Measurements from ENCODE around the gene LYZL6. TPM values are rescaled to one million over a fixed set of nuclear protein-coding genes. Genes with fewer than 3 reads are reported as not detected.

Gene LYZL6
- total RNA-seq = not detected
- not detected for polyA plus RNA-seq (2013, experiment 1 of 2)
- polyA plus RNA-seq (2013, experiment 2 of 2) = not detected
- total RNA-seq = 0 to 0.05 (median 0) reads per million in 172 experiments

- no peaks in the 10 kb centered on the region for H3K27me3 ChIP-seq (ENCODE audit: control insufficient read depth in 1 of 2, insufficient read depth in 2 of 2, low read length in 2 of 2)
- no peaks in the 10 kb centered on the region for H3K36me3 ChIP-seq (ENCODE audit: insufficient read depth, low read length)
- no peak within 1 kb of the TSS for H3K4me3 ChIP-seq (ENCODE audit: low read length)
- no peak within 1 kb of the TSS for H3K27ac ChIP-seq (ENCODE audit: low read depth in 1 of 2, low read length in 2 of 2)
- H3K4me1 ChIP-seq (ENCODE audit: insufficient read depth, low read length) = peaks cover 6% of the 10 kb centered on the region
- no peaks in the 10 kb centered on the region for H3K9me3 ChIP-seq (ENCODE audit: control insufficient read depth in 1 of 2, insufficient read depth in 1 of 2, low read length in 2 of 2)
- POLR2A ChIA-PET = no interaction called here
- CTCF ChIA-PET = no interaction called here
- H3K9me3 Mint-ChIP-seq = no peaks in the 10 kb centered on the region
- no peaks in the 10 kb centered on the region for H3K36me3 Mint-ChIP-seq (ENCODE audit: low read depth)
- intact Hi-C loops (cut with DNase I, micrococcal nuclease) = loop anchor here in 1 of 2 experiments (5.0 to 10.0 kb wide), 2 partner anchors 96 to 541 kb away; partner anchors contain the start of gene ZNHIT3
- no peak within 1 kb of the TSS for H3K4me3 Mint-ChIP-seq
- H3K27ac Mint-ChIP-seq = no peak within 1 kb of the TSS
- ATAC-seq (ENCODE audit: poor library complexity) = no peak
- TF ChIP-seq CTCF (IDR thresholded peaks at IDR 0.05) = no peak
- H3K4me1 Mint-ChIP-seq (ENCODE audit: low read depth) = no peaks in the 10 kb centered on the region
- DNase-seq = no peak
- no peaks in the 10 kb centered on the region for H3K27me3 Mint-ChIP-seq
Observed at GRCh38 chr17:35943537-35943936, at the start of gene LYZL6. LYZL6 (minus strand) TSS chr17:35943713; CDS start chr17:35939356, 4,357 bp downstream.

- Histone ChIP-seq H3K4me1 (ENCODE audit: insufficient read depth, low read length) (no peaks in the 10 kb centered on the region), H3K9me3 (ENCODE audit: control insufficient read depth in 1 of 2, insufficient read depth in 1 of 2, low read length in 2 of 2) (peaks cover 5% of the 10 kb centered on the region in 2 experiments), H3K27ac (ENCODE audit: low read depth in 1 of 2, low read length in 2 of 2) (no peak overlapping the region), H3K4me3 (ENCODE audit: low read length) (no peak overlapping the region), H3K36me3 (ENCODE audit: insufficient read depth, low read length) (no peaks in the 10 kb centered on the region), H3K27me3 (ENCODE audit: control insufficient read depth in 1 of 2, insufficient read depth in 2 of 2, low read length in 2 of 2) (peaks cover 0 to 5% of the 10 kb centered on the region in 2 experiments)
- CTCF ChIA-PET = no interaction called here
- H3K4me3 Mint-ChIP-seq = no peak overlapping the region
- TF ChIP-seq CTCF (IDR thresholded peaks at IDR 0.05) = no peak
- H3K27me3 Mint-ChIP-seq = peaks cover 11% of the 10 kb centered on the region
- H3K4me1 Mint-ChIP-seq (ENCODE audit: low read depth) = no peaks in the 10 kb centered on the region
- no peaks in the 10 kb centered on the region for H3K9me3 Mint-ChIP-seq
- POLR2A ChIA-PET = no interaction called here
- intact Hi-C loops (cut with DNase I, micrococcal nuclease) = no loop called here
- no peak overlapping the region for H3K27ac Mint-ChIP-seq
- ATAC-seq (ENCODE audit: poor library complexity) (no peak), DNase-seq (no peak)
- no peaks in the 10 kb centered on the region for H3K36me3 Mint-ChIP-seq (ENCODE audit: low read depth)
Observed at GRCh38 chr17:35991075-35991474, 47.6 kb upstream of the LYZL6 start.

GRCh38 chr17:35988164-35988563, 44.7 kb upstream of the LYZL6 start:
- ChIA-PET POLR2A (no interaction called here), CTCF (no interaction called here)
- H3K27ac ChIP-seq (ENCODE audit: low read depth in 1 of 2, low read length in 2 of 2) = no peak overlapping the region
- Mint-ChIP-seq H3K4me1 (ENCODE audit: low read depth) (no peaks in the 10 kb centered on the region), H3K36me3 (ENCODE audit: low read depth) (no peaks in the 10 kb centered on the region), H3K27me3 (no peaks in the 10 kb centered on the region), H3K4me3 (no peak overlapping the region), H3K27ac (no peak overlapping the region), H3K9me3 (no peaks in the 10 kb centered on the region)
- intact Hi-C loops (cut with DNase I, micrococcal nuclease) = no loop called here
- no peaks in the 10 kb centered on the region for H3K4me1 ChIP-seq (ENCODE audit: insufficient read depth, low read length)
- DNase-seq (no peak), ATAC-seq (ENCODE audit: poor library complexity) (no peak)
- peaks cover 0 to 5% of the 10 kb centered on the region in 2 experiments for H3K27me3 ChIP-seq (ENCODE audit: control insufficient read depth in 1 of 2, insufficient read depth in 2 of 2, low read length in 2 of 2)
- peaks cover 5% of the 10 kb centered on the region in 2 experiments for H3K9me3 ChIP-seq (ENCODE audit: control insufficient read depth in 1 of 2, insufficient read depth in 1 of 2, low read length in 2 of 2)
- no peaks in the 10 kb centered on the region for H3K36me3 ChIP-seq (ENCODE audit: insufficient read depth, low read length)
- no peak overlapping the region for H3K4me3 ChIP-seq (ENCODE audit: low read length)
- TF ChIP-seq CTCF (IDR thresholded peaks at IDR 0.05) = no peak
